ENCODE data around the gene ATP9A. TPM values are rescaled to one million over a fixed set of nuclear protein-coding genes. Genes with fewer than 3 reads are reported as not detected.

The ATP9A gene
- total RNA-seq, 1 donor from 2014 or later: 18.2 TPM

DNA sequence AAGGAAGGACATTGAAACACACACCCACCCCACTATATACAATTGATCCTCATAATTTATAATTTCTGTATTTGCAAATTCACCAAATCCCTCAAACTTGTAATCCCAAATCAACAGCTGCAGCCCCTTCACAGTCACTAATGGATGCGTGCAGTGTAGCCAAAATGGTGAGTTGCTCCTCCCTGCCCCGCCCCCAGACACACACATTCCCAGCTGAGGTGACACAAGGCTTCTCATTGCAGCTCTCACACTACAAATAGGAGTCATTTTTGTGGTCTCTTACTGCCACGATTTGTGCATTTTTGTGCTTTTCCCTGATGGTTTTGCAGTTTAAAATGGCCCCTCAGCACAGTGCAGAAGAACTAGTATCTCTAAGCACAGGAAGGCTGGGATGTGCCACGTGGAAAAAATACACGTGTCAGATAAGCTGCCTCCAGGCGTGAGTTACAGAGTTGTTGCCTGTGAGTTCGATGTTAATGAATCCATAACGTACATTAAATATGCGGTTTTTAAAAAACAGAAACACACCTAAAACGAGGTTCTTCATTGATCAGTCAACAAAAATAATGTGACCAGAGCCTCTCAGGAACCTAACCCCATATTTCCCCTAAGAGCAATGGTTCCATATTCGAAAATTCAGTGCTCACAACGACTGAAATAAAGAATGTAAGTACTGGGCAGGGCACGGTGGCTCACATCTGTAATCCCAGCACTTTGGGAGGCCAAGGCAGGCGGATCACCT lies 8.2 kb downstream of the ATP9A start:
- Histone ChIP-seq H3K27me3 (no peaks in the 10 kb centered on the region), H4K20me1 (ENCODE audit: low read depth) (no peaks in the 10 kb centered on the region), H3F3A (ENCODE audit: low read depth) (peaks cover 12% of the 10 kb centered on the region), H3K27ac (no peak overlapping the region), H3K9me3 (ENCODE audit: low read depth) (no peaks in the 10 kb centered on the region), H3K9ac (no peak overlapping the region), H3K4me3 (no peak overlapping the region), H3K4me1 (peaks cover 5% of the 10 kb centered on the region), H3K79me2 (ENCODE audit: low read depth) (peaks cover 40% of the 10 kb centered on the region), H2AFZ (replicated peaks) (no peak overlapping the region), H3K4me2 (no peak overlapping the region), H3K36me3 (no peaks in the 10 kb centered on the region)
- peaks cover 4% of the 10 kb centered on the region for H3K9me3 Mint-ChIP-seq
- peak overlapping the region; percentile 42 for H3K27ac Mint-ChIP-seq
- TF ChIP-seq, protein P1, sequence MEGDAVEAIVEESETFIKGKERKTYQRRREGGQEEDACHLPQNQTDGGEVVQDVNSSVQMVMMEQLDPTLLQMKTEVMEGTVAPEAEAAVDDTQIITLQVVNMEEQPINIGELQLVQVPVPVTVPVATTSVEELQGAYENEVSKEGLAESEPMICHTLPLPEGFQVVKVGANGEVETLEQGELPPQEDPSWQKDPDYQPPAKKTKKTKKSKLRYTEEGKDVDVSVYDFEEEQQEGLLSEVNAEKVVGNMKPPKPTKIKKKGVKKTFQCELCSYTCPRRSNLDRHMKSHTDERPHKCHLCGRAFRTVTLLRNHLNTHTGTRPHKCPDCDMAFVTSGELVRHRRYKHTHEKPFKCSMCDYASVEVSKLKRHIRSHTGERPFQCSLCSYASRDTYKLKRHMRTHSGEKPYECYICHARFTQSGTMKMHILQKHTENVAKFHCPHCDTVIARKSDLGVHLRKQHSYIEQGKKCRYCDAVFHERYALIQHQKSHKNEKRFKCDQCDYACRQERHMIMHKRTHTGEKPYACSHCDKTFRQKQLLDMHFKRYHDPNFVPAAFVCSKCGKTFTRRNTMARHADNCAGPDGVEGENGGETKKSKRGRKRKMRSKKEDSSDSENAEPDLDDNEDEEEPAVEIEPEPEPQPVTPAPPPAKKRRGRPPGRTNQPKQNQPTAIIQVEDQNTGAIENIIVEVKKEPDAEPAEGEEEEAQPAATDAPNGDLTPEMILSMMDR (IDR thresholded peaks at IDR 0.05): no peak
- TF ChIP-seq EZH2 (IDR thresholded peaks at IDR 0.05) (no peak), EZH2phosphoT487 (IDR thresholded peaks at IDR 0.05) (no peak)
- H3K36me3 Mint-ChIP-seq: peaks cover 8% of the 10 kb centered on the region
- H3K27me3 Mint-ChIP-seq (ENCODE audit: insufficient read depth, low read depth): peaks cover 2% of the 10 kb centered on the region
- H3K4me1 Mint-ChIP-seq: peaks cover 13% of the 10 kb centered on the region
- DNase-seq (ENCODE audit: low spot score): no peak
- H3K4me3 Mint-ChIP-seq: no peak overlapping the region

GRCh38 chr20:51758978-51759544 lies 9.1 kb downstream of the ATP9A start:
- H3F3A ChIP-seq (ENCODE audit: low read depth): peaks cover 6% of the 10 kb centered on the region
- H3K9me3 Mint-ChIP-seq: peaks cover 4% of the 10 kb centered on the region
- H3K27ac Mint-ChIP-seq: no peak overlapping the region
- no peak for DNase-seq (ENCODE audit: low spot score)
- H2AFZ ChIP-seq (replicated peaks): no peak overlapping the region
- no peaks in the 10 kb centered on the region for H3K36me3 ChIP-seq
- peaks cover 2% of the 10 kb centered on the region for H3K27me3 Mint-ChIP-seq (ENCODE audit: insufficient read depth, low read depth)
- H3K9ac ChIP-seq: no peak overlapping the region
- H3K79me2 ChIP-seq (ENCODE audit: low read depth): peaks cover 36% of the 10 kb centered on the region
- no peaks in the 10 kb centered on the region for H3K27me3 ChIP-seq
- peaks cover 5% of the 10 kb centered on the region for H3K4me1 ChIP-seq
- no peak overlapping the region for H3K4me2 ChIP-seq
- TF ChIP-seq, protein P1 (IDR thresholded peaks at IDR 0.05): no peak
- TF ChIP-seq EZH2phosphoT487 (IDR thresholded peaks at IDR 0.05) (no peak), EZH2 (IDR thresholded peaks at IDR 0.05) (no peak)
- no peak overlapping the region for H3K27ac ChIP-seq
- no peaks in the 10 kb centered on the region for H3K9me3 ChIP-seq (ENCODE audit: low read depth)
- peaks cover 13% of the 10 kb centered on the region for H3K4me1 Mint-ChIP-seq
- H3K4me3 ChIP-seq: no peak overlapping the region
- H4K20me1 ChIP-seq (ENCODE audit: low read depth): no peaks in the 10 kb centered on the region
- peaks cover 8% of the 10 kb centered on the region for H3K36me3 Mint-ChIP-seq
- H3K4me3 Mint-ChIP-seq: no peak overlapping the region

DNA sequence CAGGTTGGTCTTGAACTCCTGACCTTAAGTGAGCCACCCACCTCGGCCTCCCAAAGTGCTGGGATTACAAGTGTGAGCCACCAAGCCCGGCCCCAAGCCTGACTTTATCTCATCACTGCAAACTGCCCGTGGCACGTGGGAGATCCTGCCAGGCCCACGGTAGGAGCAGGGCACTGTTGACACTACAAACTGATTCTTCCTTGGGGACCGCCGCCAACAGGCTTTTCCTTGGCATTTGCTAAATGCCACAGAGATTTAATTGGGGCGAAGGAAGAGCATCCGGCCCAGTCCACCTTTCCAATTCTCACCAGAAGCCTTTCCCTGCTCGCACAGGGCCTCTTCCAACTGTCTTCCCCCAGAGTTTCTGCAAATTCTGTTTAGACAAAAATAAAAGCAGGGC lies 11.0 kb downstream of the ATP9A start:
- Histone ChIP-seq H3F3A (ENCODE audit: low read depth) (peaks cover 16% of the 10 kb centered on the region), H3K4me2 (no peak overlapping the region), H3K79me2 (ENCODE audit: low read depth) (peaks cover 24% of the 10 kb centered on the region), H3K9me3 (ENCODE audit: low read depth) (no peaks in the 10 kb centered on the region), H3K9ac (no peak overlapping the region), H3K27ac (no peak overlapping the region), H3K27me3 (no peaks in the 10 kb centered on the region), H3K4me3 (no peak overlapping the region), H2AFZ (replicated peaks) (no peak overlapping the region), H3K36me3 (no peaks in the 10 kb centered on the region), H3K4me1 (peaks cover 5% of the 10 kb centered on the region), H4K20me1 (ENCODE audit: low read depth) (no peaks in the 10 kb centered on the region)
- H3K27ac Mint-ChIP-seq: no peak overlapping the region
- H3K4me3 Mint-ChIP-seq: no peak overlapping the region
- no peak for DNase-seq (ENCODE audit: low spot score)
- no peaks in the 10 kb centered on the region for H3K27me3 Mint-ChIP-seq (ENCODE audit: insufficient read depth, low read depth)
- peaks cover 13% of the 10 kb centered on the region for H3K4me1 Mint-ChIP-seq
- peaks cover 2% of the 10 kb centered on the region for H3K9me3 Mint-ChIP-seq
- H3K36me3 Mint-ChIP-seq: peaks cover 8% of the 10 kb centered on the region
- TF ChIP-seq, protein P1 (IDR thresholded peaks at IDR 0.05): no peak
- TF ChIP-seq EZH2 (IDR thresholded peaks at IDR 0.05): no peak
- no peak for TF ChIP-seq EZH2phosphoT487 (IDR thresholded peaks at IDR 0.05)

All from neural progenitor cell (in vitro differentiated cells).